Neuronal stem cell (in vitro differentiated cells): Measurements from ENCODE around the gene LPO.

ENCODE experiments used
- DNase-seq: peaks from one replicate; pipeline ENCODE4 v3.0.0-alpha.2; 2013; ENCODE audit warnings: low spot score
- H2AFZ ChIP-seq: one replicate; pipeline ENCODE4 v1.6.1; 2013; ENCODE audit warnings: mild to moderate bottlenecking, low read length, inconsistent platforms
- H2AK5ac ChIP-seq: 2 replicates; pipeline ENCODE4 v1.6.1; 2013; ENCODE audit warnings: low read depth, mild to moderate bottlenecking, inconsistent platforms, low read length, moderate library complexity, mixed read lengths
- H2BK120ac ChIP-seq: 2 replicates; pipeline ENCODE4 v1.6.1; 2013; ENCODE audit warnings: low read depth, mild to moderate bottlenecking, inconsistent platforms, low read length, moderate library complexity, mixed read lengths
- H2BK12ac ChIP-seq: one replicate; pipeline ENCODE4 v1.6.1; 2013; ENCODE audit warnings: low read length, inconsistent platforms
- H2BK15ac ChIP-seq: 2 replicates; pipeline ENCODE4 v1.6.1; 2013; ENCODE audit warnings: mild to moderate bottlenecking, low read length, inconsistent platforms, mixed read lengths
- H2BK5ac ChIP-seq: one replicate; pipeline ENCODE4 v1.6.1; 2013; ENCODE audit warnings: inconsistent platforms, mild to moderate bottlenecking, low read length, moderate library complexity
- H3K14ac ChIP-seq: one replicate; pipeline ENCODE4 v1.6.1; 2013; ENCODE audit warnings: low read length, inconsistent platforms
- H3K18ac ChIP-seq: 2 replicates; pipeline ENCODE4 v1.6.1; 2013; ENCODE audit warnings: low read length, inconsistent platforms
- H3K23ac ChIP-seq: 2 replicates; pipeline ENCODE4 v1.6.1; 2013; ENCODE audit warnings: low read depth, mild to moderate bottlenecking, mixed read lengths, low read length, inconsistent platforms; ENCODE audit not compliant: poor library complexity
- H3K27ac ChIP-seq: replicated peaks from 3 replicates; pipeline ENCODE4 v1.5.1; 2013; ENCODE audit warnings: low read length, inconsistent platforms
- H3K27me3 ChIP-seq, 3 experiments: 2 replicates each; pipeline ENCODE4 v1.6.1; 2013; ENCODE audit warnings: low read length in 3 of 3, mild to moderate bottlenecking in 2 of 3, inconsistent platforms in 1 of 3, low read depth in 1 of 3, mixed read lengths in 1 of 3, moderate library complexity in 1 of 3; ENCODE audit not compliant: control insufficient read depth in 3 of 3, insufficient read depth in 3 of 3
- H3K36me3 ChIP-seq, 2 donors: replicated peaks in 1 of 2; 2 replicates each; pipeline ENCODE4 v1.6.1; 2013; ENCODE audit warnings: low read length in 2 of 2; ENCODE audit not compliant: control insufficient read depth in 2 of 2, insufficient read depth in 2 of 2
- H3K4ac ChIP-seq: 2 replicates; pipeline ENCODE4 v1.6.1; 2013; ENCODE audit warnings: inconsistent platforms, mild to moderate bottlenecking, low read length, moderate library complexity
- H3K4me1 ChIP-seq, 2 donors: 1 replicate in 1 of 2; 2 replicates in 1 of 2; pipeline ENCODE4 v1.6.1; 2013; ENCODE audit warnings: low read length in 2 of 2, low read depth in 1 of 2; ENCODE audit not compliant: control insufficient read depth in 2 of 2, insufficient read depth in 1 of 2
- H3K4me2 ChIP-seq: one replicate; pipeline ENCODE4 v1.6.1; 2013; ENCODE audit warnings: mild to moderate bottlenecking, low read length, inconsistent platforms; ENCODE audit not compliant: insufficient read depth, poor library complexity, severe bottlenecking
- H3K4me3 ChIP-seq, 2 donors: 2 replicates each; pipeline ENCODE4 v1.5.1; 2013; ENCODE audit warnings: low read length in 2 of 2, mild to moderate bottlenecking in 2 of 2, inconsistent platforms in 1 of 2, moderate library complexity in 1 of 2
- H3K79me1 ChIP-seq: one replicate; pipeline ENCODE4 v1.6.1; 2013; ENCODE audit warnings: low read depth, mild to moderate bottlenecking, inconsistent platforms, low read length, moderate library complexity
- H3K9ac ChIP-seq: one replicate; pipeline ENCODE4 v1.6.1; 2013; ENCODE audit warnings: mild to moderate bottlenecking, low read depth, low read length, inconsistent platforms; ENCODE audit not compliant: poor library complexity
- H3K9me3 ChIP-seq, 2 donors: replicated peaks in 1 of 2; 2 replicates each; pipeline versions ENCODE3 to v1.6.1; 2013; ENCODE audit warnings: low read length in 2 of 2, mild to moderate bottlenecking in 2 of 2, inconsistent platforms in 1 of 2, low read depth in 1 of 2, mixed read lengths in 1 of 2, moderate library complexity in 1 of 2; ENCODE audit not compliant: control insufficient read depth in 2 of 2, insufficient read depth in 1 of 2
- H4K8ac ChIP-seq: one replicate; pipeline ENCODE4 v1.6.1; 2013; ENCODE audit warnings: low read depth, mild to moderate bottlenecking, inconsistent platforms, low read length, moderate library complexity
- H4K91ac ChIP-seq: one replicate; pipeline ENCODE4 v1.6.1; 2013; ENCODE audit warnings: low read length, low read depth, mild to moderate bottlenecking, inconsistent platforms; ENCODE audit not compliant: poor library complexity
- WGBS, 2 donors: extraction: QIAGEN DNeasy Blood & Tissue Kit; methylation state at CpG; one replicate each; pipeline ENCODE4 v1.1.7; 2013; ENCODE audit warnings: missing lambda C conversion rate in 2 of 2, mixed read lengths in 1 of 2; ENCODE audit not compliant: insufficient read length in 2 of 2, insufficient replicate concordance in 1 of 2; ENCODE audit errors: extremely low coverage in 2 of 2; 5-methylcytosine and 5-hydroxymethylcytosine counted together

Gene LPO

DNA sequence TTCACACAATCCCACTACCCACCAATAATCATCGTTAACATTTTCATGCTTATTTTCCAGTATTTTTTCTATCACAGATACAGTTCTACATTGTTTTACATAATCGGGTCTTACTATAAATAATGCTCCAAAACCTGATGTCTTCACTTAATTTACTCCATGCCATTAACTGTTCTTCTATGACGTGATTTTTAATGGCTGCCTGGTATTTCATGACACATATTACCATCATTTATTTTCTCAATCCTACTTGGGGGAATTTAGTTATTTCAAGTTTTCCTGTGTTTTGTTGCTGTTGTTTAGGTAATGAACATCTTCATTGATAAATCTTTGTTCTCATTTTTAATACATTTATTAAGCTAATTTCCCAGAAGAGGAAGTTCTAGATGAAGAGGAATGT is 14.7 kb downstream of the LPO start:
- 100% methylated on average over 1 of the region's 3 CpGs for WGBS, 2 donors
- Histone ChIP-seq H2BK12ac (no peak overlapping the region), H3K4me1 (peaks cover 1% of the 10 kb centered on the region in 2 donors), H3K9ac (no peak overlapping the region), H3K79me1 (no peaks in the 10 kb centered on the region), H3K4me2 (no peak overlapping the region), H3K27ac (no peak overlapping the region), H3K23ac (no peak overlapping the region), H3K9me3 (peaks cover 5 to 8% of the 10 kb centered on the region in 2 donors), H3K14ac (no peak overlapping the region), H4K8ac (no peak overlapping the region), H3K4ac (no peak overlapping the region), H4K91ac (no peak overlapping the region), H3K36me3 (no peaks in the 10 kb centered on the region), H3K27me3 (peaks cover 8 to 67% (median 41%) of the 10 kb centered on the region in 3 experiments), H3K4me3 (no peak overlapping the region), H2AFZ (no peak overlapping the region), H3K18ac (no peak overlapping the region), H2BK120ac (no peak overlapping the region), H2BK5ac (no peak overlapping the region), H2BK15ac (no peak overlapping the region), H2AK5ac (no peak overlapping the region)
- DNase-seq: no peak

DNA sequence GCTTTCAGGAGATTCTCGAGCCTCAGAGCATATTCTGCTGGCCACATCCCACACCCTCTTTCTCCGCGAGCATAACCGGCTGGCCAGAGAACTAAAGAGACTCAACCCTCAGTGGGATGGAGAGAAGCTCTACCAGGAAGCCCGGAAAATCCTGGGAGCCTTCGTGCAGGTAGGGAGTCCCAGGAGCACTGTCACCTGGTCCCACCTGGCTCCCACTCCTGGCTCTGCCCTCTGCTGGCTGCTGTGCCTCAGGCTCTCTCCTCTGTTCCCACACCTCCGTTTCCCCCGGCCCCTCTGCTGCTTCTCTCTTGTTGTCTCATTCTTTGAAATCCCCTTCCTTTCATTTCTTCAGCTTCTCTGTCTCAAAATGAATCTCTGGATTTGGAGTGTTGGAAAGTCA is 16.4 kb downstream of the LPO start:
- H3K27ac ChIP-seq: no peak overlapping the region
- H3K4me1 ChIP-seq: no peaks in the 10 kb centered on the region
- no peak overlapping the region for H3K14ac ChIP-seq
- H4K8ac ChIP-seq: no peak overlapping the region
- H3K79me1 ChIP-seq: no peaks in the 10 kb centered on the region
- H3K23ac ChIP-seq: no peak overlapping the region
- peak overlapping the region; percentile 17 for H2AFZ ChIP-seq
- H3K4ac ChIP-seq: no peak overlapping the region
- no peak for DNase-seq
- H3K18ac ChIP-seq: no peak overlapping the region
- H3K9ac ChIP-seq: no peak overlapping the region
- no peak overlapping the region for H2BK5ac ChIP-seq
- H2BK15ac ChIP-seq: no peak overlapping the region
- H2BK12ac ChIP-seq: no peak overlapping the region
- H3K9me3 ChIP-seq: peaks cover 5 to 8% of the 10 kb centered on the region in 2 donors
- peaks cover 4 to 55% (median 24%) of the 10 kb centered on the region in 3 experiments for H3K27me3 ChIP-seq
- no peak overlapping the region for H2BK120ac ChIP-seq
- H3K36me3 ChIP-seq: no peaks in the 10 kb centered on the region
- H3K4me2 ChIP-seq: no peak overlapping the region
- no peak overlapping the region for H2AK5ac ChIP-seq
- no peak overlapping the region for H4K91ac ChIP-seq
- no peak overlapping the region for H3K4me3 ChIP-seq
- no CpG with 5 or more reads among the region's 8 CpGs for WGBS, 2 donors

DNA sequence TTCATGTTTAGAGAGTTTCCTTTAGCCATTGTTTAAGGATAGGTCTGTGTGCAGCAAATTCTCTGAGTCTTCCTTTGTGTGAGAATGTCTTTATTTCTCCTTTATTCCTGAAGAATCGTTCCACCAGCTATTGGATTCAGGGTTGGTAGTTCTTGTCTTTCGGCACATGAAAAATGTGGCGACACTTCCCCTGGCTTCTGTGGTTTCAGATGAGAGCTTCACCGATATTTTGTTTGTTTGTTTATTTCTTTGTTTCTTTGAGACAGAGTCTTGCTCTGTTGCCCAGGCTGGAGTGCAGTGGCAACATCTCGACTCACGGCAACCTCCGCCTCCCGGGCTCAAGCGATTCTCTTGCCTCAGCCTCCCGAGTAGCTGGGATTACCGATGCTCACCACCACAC is 23.8 kb downstream of the LPO start:
- Histone ChIP-seq H3K36me3 (no peaks in the 10 kb centered on the region), H3K79me1 (no peaks in the 10 kb centered on the region), H3K4me3 (no peak overlapping the region), H2AFZ (no peak overlapping the region), H2BK120ac (no peak overlapping the region), H3K4me1 (no peaks in the 10 kb centered on the region), H3K4ac (no peak overlapping the region), H3K9me3 (no peaks in the 10 kb centered on the region), H3K27me3 (peaks cover 0 to 47% (median 0%) of the 10 kb centered on the region in 3 experiments), H3K18ac (no peak overlapping the region), H3K9ac (no peak overlapping the region), H2AK5ac (no peak overlapping the region), H3K4me2 (no peak overlapping the region), H2BK5ac (no peak overlapping the region), H4K8ac (no peak overlapping the region), H3K14ac (no peak overlapping the region), H2BK12ac (no peak overlapping the region), H4K91ac (no peak overlapping the region), H2BK15ac (no peak overlapping the region), H3K27ac (no peak overlapping the region), H3K23ac (no peak overlapping the region)
- no CpG with 5 or more reads among the region's 11 CpGs for WGBS, 2 donors
- DNase-seq: no peak

DNA sequence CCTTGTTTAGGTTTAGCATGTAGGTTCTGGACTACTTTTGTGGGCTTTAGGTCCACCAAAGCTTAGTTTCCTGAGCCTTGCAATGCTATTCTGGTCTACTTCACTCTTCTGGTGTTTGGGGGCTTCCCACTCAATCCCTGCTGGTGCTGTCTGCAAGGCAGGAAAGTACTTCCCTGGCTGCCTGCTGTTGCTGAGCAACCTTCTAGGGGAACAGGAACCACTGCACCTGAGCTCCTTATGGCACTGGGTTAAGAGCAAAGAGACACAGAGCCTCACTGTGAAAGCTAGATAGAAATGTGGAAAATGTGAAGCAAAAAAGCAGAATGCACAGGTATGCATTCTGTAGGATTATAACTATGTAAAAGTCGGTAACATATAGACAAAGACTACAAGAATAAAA is 25.4 kb downstream of the LPO start:
- H4K91ac ChIP-seq: no peak overlapping the region
- no peak overlapping the region for H3K27ac ChIP-seq
- H2BK15ac ChIP-seq: no peak overlapping the region
- H2BK120ac ChIP-seq: no peak overlapping the region
- no peak overlapping the region for H3K4ac ChIP-seq
- H3K79me1 ChIP-seq: no peaks in the 10 kb centered on the region
- DNase-seq: no peak
- H2AK5ac ChIP-seq: no peak overlapping the region
- no peak overlapping the region for H3K9ac ChIP-seq
- no peak overlapping the region for H3K18ac ChIP-seq
- no peak overlapping the region for H3K23ac ChIP-seq
- no peak overlapping the region for H3K4me3 ChIP-seq
- H3K4me1 ChIP-seq: no peaks in the 10 kb centered on the region
- no peaks in the 10 kb centered on the region for H3K9me3 ChIP-seq
- H4K8ac ChIP-seq: no peak overlapping the region
- H2BK12ac ChIP-seq: no peak overlapping the region
- WGBS, 2 donors: no CpG with 5 or more reads among the region's 1 CpG
- H3K36me3 ChIP-seq: no peaks in the 10 kb centered on the region
- H3K27me3 ChIP-seq: peaks cover 0 to 49% (median 0%) of the 10 kb centered on the region in 3 experiments
- H2AFZ ChIP-seq: no peak overlapping the region
- no peak overlapping the region for H3K14ac ChIP-seq
- H2BK5ac ChIP-seq: no peak overlapping the region
- no peak overlapping the region for H3K4me2 ChIP-seq
